ENCODE data around the gene GNMT.
A peak's percentile ranks its signal among the peaks of the same experiment; 100 is the strongest.

Gene GNMT

DNA sequence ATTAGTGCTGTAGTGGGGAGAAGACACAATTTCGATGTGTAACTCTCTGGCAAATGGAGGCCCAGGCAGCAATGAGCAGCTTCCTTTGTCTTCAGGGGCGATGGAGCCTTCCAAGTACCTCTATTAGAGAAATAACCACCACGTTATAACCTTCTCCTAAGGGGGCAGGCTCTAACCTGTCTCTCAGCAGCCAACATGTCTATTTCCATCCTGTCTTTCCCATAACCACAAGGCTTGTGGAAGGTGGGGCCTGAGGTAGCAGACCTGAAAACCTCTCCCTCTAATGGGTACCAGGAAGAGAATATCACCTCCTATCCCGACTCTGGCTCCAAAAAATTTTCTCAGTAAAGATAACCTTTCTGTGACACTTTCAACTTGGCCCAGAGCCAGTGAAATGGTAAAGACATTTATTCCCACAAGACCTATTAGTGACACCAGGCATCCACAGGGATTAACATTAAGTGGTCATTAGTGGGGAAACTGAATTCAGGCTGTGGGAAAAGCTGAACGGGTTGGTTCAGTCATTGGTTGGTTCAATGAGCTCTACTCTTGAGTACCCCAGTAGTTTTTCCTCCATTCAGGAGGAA, 14.5 kb downstream of the GNMT start:
- no peak for DNase-seq (ENCODE audit: low spot score)

DNA sequence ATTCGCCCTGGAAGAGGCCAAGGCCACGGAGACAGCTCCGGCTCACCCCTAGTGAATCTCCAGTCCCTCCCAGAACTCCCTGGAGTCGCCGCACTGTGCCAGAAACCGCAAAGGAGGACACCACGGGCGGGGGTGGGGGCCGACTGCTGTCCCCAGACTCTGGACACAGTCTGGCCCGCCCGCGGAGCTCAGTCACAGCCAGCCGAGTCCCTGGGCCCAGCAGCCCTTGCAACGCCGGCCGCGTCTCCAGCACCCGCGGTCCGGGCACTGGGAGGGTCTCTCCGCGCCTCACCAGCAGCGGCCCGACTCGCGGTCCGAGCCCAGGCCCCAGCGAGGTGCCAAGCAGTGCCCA, 17.9 kb downstream of the GNMT start:
- peak; percentile 42 for DNase-seq (ENCODE audit: low spot score)

DNA sequence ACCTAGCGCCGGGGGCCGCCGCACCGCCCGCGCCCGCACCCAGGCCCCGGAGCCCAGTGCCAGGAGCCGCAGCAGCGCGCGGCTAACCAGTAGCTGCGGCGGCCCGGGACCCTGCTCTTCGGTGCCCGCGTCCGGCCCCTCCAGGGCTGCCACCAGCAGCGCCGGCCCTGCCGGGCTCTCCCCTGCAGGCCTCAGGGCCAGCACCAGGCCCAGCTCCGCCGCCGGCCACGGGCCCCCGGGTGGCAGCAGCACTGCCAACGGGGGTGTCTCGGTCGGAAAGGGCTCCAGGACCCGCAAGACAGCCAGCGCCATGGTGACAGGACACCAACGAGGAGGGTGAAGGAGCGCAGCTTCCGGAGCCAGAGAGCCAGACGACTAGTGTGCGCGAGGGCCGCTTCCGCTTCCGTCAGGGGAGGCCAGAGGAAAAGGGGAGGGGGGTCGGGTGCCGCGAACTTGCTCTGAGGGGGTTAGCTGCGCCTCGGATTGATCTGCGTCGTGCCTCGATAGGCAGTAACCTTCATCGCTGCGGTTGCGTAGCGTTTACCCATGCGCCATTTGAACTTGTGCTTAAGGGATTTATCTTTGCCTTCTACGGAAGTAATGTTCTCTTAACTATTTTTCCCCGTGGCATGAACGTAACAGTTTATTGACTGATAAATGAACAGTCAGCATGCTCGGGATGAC, 18.4 kb downstream of the GNMT start, which contains the start of gene PEX6:
TSS of gene PEX6 (minus strand) at position 343 of the 684 bp plus-strand sequence. CDS start at position 312, 31 bp downstream.
- peak; percentile 87 for DNase-seq (ENCODE audit: low spot score)

DNA sequence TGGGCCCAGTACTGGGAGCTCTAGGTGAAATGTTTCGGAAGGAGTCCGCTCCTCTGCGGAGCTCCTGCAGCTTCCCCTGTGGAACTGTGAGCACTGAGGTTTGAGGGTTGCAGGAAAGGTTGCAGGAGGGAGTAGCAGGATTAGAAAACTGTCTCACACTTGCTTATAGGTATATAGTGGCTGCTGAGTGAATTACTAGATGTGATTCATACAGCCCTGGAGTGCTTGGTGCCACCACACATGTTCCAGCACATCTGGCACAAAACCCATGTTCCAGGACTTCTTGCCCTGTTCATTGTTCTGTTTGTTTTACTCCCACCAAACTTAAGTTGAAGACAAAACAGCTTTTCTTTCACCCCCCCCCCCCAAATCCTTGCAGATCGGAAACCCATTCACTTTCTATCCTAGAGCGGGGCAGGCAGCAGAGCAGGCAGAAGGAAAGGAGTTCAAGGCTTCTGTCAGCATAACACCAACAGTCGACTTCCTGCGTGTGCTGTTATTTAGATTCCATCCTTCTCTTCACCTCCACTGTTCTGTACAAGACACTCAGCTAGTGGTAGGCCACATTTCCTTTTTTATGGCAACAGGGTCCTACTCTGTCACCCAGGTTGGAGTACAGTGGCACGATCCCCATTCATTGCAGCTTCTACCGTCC, 19.1 kb downstream of the GNMT start:
- DNase-seq (ENCODE audit: low spot score), result peak; percentile 50

DNA sequence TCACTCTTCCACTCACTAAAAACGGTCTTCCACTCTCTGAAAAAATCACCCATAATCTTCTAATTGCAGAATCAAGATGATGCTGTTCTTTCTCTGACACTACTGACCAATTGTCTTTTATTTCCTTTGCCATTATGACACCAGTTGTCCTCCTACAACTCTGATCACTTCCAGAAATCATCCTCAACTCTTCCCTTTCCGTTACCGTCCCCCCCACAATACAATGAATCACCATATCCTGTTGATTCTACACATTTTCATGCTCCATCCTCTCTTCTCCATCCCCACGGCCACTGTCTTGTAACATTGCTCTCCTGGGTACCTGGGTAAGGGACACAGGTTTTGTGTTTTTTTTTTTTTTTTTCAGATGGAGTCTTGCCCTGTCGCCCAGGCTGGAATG, 21.3 kb downstream of the GNMT start:
- DNase-seq (ENCODE audit: low spot score), result no peak

DNA sequence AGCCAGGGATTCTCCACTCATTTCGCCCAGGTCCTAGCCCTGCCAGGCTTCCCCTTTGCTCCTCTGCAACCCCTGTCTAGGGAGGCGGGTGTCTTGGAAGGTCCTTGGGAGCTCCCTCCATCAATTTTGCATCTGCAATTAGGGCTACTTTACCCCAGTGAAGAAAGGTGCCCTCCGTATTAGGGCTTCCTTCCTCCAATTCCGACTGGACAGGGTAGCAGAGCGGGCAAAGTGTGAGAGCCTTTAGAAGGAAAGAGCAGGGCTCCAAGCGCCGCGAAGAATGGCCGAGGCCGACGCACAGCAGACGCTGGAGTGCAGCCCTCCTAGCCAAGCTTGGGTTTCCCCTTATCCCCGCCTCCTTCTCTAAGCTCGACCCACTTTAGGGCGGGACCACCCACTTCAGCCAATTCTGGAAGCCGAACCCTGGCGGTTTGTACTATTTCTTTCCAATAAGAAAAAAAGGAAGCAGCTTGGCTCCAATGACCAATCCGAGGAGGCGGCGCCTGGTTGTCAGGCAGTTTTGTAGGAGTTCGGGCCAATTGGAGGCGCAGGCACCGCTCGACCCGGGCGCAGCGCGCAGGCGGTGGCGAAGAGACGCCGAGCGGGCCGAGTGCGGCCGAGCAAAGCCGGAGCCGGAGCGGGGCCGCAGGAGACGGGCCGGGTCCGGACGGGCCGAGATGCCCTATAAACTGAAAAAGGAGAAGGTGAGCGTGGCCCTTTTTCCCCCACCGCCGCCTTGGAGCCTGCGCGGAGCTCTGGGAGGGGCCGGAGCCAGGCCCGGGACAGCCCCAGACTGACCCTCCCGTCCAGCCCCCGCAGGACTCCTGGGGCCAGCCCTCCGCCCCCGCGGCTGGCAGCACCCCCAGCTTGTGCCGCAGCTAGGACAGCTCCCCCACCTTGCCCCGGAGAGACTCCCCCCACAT, 23.7 kb downstream of the GNMT start, which contains the start of gene PPP2R5D:
TSS of gene PPP2R5D (plus strand) at position 570 of the 923 bp plus-strand sequence. CDS start at position 678, 108 bp downstream.
- peak; percentile 99 for DNase-seq (ENCODE audit: low spot score)

DNA sequence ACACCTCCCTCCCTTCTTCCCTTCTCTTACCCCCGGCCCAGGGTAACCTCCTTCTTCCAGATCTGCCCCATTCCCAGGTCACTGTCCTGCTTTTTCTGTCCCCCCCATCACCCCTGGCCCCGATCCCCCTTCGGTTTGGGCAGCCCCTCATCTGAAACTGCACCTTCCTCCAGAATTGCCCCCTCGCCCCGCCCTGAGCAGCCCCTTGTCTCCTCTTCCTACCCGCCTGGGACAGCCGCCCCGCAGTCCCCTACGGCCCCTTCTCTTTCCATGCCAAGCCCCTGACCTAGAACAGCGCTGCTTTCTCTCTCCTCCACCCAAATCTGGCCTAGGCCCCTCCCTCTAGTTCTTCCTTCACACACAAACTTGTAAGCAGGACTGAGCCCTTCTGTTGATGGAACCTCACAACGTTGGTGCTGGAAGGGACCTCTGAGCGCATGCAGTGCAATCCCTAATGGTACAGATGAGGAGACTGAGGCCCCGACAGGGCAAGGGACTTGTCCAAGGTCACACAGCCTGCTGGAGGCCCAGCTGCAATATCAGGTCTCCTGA, 24.4 kb downstream of the GNMT start:
- no peak for DNase-seq (ENCODE audit: low spot score)

DNA sequence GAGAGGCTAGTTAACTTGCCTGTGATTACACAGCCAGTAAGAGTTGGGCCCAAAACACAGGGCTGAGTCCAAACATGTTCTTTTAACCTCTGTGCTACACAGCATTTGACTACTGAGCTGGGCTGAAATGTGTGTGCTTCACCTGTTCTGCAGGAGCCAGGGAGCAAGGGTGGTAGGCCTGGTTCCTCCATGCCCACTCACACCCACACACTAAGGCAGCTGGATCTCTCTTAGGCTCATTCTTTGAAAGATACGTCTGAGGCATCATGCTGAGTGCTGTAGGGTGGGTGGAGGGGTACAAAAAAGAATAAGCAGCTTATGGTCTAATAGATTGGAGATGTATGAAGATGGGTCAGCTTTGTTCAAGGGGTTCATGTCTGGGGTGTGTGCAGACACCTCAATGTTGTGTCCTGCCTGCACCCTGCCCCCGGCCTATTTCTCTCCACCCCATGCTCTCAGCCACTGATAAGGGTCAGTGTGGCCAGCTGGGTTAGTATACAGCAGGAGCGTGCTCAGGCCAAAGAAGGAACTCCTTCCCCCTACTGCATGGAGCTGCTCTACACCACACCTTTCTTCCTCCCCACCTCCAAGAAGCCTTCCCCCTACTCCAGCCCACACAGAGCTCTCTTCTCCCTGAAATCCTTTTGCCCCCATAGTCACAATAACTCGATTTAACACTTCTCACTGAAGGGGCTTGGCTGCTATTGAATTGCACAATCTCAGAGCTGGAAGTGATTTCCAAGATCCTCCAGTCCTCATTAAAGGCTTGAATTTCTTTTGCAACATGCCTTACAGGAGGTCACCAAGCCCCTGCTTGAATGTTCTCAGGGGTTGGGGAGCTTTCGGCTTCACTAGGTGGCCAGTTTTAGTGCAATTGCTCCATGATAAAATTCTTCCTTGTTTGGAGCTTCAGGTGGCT, 27.2 kb downstream of the GNMT start:
- DNase-seq (ENCODE audit: low spot score), result no peak

DNA sequence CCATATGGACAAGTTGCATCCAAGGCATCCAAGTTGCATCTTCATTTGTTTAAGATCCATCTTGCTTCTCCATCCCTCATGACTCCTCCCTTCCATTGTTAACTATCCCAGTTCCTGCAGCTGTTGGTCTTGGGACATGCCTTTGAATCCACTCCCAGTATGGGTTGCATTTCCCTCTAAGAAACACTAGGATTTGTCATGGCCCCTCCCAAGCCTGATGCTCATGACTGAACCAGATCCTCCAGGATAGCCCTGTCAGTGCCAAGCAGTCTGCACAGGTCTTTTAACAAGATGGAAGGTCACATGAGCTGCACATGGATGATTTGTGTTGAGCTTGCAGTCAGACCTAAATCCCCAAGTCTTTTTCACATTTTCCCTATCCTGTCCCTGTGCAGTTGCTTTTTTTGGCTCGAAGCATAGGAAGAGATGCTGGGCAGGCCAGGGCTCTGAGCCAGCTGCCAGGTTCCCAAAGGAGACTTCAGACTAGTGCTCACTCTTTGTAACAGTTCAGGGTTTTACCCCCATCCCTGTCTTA, 28.0 kb downstream of the GNMT start:
- no peak for DNase-seq (ENCODE audit: low spot score)

DNA sequence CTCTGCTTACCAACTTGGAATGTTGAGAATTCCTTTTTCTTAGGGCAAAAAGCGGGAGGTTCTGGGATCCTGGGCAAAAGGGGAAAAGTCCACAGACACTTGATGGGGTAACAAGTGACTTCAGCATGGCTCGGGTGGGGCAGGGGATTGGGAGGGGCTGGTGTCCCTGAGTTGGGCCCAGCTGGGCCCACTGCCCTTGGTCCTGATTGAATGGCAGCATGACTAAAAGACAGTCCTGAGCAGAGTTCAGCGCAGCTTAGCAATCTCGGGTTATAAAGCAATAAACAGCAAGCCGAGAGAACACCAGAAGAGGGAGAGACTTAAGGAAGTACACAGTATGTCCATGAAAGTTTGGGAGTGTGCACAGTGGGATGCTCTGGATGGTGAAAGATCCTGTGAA, 29.4 kb downstream of the GNMT start:
- DNase-seq (ENCODE audit: low spot score), result no peak

DNA sequence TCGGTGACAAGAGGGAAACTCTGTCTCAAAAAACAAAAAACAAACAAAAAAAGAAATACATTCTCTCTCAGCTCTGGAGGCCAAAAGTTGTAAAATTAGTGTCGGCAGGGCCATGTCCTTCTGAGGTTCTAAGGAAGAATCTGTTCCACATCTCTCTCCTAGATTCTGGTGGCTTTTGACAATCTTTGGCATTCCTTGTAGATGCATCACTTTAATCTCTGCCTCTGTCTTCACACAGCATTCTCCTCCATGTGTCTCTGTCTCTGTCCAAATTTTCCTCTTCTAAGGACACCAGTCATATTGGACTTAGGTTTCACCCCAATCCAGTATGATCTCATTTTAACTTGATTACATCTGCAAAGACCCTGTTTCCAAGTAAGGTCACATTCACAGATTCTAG, 32.9 kb downstream of the GNMT start:
- DNase-seq (ENCODE audit: low spot score), result no peak

DNA sequence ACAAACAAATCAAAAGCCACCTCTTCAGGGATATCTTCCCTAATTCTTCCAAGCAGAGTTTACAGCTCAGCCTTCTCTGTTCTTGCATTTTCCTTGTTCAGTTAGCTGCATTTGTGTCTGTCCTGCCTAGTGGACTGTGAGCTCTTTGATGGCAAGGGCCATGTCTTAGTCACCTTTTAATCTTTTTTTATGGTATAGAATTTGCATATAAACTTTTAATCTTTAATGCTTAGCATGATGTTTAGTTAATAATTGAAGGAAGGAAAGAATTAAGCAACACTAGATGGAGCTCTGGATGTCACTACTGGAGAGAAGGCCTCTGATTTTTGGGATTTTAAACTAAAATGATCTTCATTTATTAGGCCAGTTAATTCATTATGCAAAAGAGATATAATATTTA, 36.0 kb downstream of the GNMT start:
- no peak for DNase-seq (ENCODE audit: low spot score)

DNA sequence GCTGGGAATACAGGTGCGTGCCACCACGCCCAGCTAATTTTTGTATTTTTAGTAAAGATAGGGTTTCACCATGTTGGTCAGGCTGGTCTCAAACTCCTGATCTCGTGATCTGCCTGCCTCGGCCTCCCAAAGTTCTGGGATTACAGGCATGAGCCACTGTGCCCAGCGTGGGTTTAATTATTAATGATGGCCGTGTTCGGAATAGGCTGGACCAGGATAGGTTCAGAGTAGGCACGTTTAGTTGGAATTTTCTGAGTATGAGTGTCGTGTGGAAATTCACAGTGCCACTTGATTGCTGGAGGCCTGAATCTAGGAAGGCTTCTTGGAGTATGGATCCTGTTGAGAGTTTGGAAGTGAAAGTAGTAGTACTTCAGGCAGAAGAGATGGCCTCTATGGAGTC, 37.7 kb downstream of the GNMT start:
- peak; percentile 42 for DNase-seq (ENCODE audit: low spot score)

DNA sequence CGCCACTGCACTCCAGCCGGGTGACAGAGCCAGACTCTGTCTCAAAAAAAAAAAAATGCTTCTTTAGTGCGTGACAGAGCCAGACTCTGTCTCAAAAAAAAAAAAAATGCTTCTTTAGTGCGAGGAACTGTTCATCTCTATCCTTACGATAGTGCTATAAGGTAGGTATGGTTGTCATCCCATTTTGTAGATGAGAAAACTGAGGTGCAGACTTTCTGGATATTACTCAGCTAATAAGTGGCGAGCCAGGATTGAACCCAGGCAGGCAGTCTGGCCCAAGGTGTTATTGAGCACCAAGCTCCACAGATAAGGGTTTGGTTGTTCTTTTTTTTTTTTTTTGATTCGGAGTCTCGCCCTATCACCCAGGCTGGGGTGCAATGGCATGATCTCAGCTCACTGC, 41.3 kb downstream of the GNMT start:
- DNase-seq (ENCODE audit: low spot score), result no peak

DNA sequence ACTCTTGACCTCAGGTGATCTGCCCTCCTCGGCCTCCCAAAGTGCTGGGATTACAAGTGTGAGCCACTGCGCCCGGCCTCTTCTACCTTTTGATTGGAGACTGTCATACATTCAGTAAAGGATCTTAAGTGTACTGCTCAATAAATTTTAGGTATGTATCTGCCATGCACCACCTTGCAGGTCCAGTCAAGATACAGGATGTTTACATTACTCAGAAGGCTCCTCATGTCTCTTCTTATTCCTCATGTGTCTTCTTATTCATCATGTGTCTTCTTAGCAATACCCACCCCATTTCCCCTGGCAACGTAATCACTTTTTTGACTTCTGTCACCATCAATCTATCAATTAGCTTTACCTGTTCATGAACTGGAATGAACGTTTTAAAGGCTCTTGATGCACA, 45.3 kb downstream of the GNMT start:
- no peak for DNase-seq (ENCODE audit: low spot score)

DNA sequence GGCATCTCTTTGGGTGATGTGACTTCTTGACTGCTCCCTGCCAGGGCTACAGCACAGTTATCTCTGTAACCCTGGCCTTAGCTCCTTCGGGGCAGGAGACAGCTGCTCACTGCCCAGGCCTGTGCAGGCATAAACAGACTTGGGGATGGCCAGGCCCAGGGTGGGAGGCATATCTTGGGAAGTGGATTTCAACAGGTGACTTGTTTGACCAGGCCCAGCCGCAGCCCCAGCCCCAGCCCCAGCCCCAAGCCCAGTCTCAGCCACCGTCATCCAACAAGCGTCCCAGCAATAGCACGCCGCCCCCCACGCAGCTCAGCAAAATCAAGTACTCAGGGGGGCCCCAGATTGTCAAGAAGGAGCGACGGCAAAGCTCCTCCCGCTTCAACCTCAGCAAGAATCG, 45.7 kb downstream of the GNMT start:
- no peak for DNase-seq (ENCODE audit: low spot score)

DNA sequence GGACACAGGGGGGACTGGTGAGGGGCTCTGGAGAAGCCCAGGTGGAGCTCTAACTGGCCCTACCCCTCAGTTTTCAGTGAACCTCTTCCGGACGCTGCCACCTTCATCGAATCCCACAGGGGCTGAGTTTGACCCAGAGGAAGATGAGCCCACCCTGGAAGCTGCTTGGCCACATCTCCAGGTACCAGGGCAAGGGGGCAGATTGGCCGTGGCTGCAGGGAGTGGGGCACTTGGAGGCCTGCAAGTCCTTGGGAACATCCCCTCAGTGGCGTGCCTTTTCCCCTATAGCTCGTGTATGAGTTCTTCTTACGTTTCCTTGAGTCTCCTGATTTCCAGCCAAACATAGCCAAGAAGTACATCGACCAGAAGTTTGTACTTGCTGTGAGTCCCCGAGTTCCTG, 46.6 kb downstream of the GNMT start:
- DNase-seq (ENCODE audit: low spot score), result no peak

DNA sequence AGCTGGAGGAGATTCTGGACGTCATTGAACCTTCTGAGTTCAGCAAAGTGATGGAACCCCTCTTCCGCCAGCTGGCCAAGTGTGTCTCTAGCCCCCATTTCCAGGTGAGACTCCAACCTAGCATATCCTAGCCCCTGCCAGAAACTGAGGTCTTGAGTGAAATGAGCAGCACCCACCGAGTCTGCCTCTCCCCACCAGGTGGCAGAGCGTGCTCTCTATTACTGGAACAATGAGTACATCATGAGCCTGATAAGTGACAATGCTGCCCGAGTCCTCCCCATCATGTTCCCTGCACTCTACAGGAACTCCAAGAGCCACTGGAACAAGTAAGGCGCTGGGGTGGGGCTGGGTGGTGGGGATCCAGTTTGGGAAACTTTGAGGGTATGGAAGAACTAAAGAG, 48.6 kb downstream of the GNMT start:
- DNase-seq (ENCODE audit: low spot score), result peak; percentile 37

DNA sequence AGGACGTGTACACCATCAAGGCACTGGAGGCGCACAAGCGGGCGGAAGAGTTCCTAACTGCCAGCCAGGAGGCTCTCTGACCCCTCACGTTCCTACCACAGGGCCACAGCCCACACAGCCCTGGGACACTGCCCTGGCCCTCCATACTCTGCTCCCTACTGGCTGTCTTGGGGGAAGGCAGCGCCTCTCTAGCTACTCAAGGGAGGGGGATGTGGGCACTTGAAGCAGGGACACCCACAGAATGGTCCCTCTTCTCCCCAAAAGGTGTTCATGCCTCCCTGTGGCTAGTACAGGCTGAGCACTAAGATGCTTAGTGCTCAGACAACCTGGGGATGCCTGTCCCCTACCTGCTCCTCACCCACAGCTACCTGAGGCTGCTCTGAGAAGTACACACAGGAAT, 50.7 kb downstream of the GNMT start:
- no peak for DNase-seq (ENCODE audit: low spot score)

DNA sequence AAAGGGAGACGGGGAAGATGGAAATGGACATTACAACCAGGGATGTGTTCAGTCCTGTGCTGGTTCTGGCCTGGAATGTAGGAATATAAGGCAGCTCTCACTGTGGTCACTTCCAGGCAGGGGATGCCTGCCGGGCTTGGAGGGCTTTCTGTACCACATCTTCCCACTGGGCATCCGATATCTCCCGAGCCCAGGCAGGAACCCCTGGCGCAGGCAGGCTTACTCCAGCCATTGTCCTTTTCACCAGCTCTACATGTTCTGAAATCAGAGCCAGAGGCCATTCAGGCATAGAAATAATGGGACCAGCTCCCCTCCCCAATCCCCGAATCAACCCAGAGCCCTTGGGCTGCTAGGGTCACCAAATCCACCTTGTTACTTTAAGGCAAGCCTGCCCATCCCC, 51.8 kb downstream of the GNMT start:
- DNase-seq (ENCODE audit: low spot score), result no peak

Measured in kidney tubule cell (primary cell).